Esophagus muscularis mucosa (tissue), 4 donors: ENCODE results near the gene PSENEN.

ENCODE experiments used
- CTCF ChIP-seq, 3 experiments: fragments of 200-600 bp in 2 of 3; fragments of 450-650 bp in 1 of 3; sonication (generic) in 2 of 3; IDR thresholded peaks; one replicate each; pipeline ENCODE4 v1.5.1; 2017 to 2019; ENCODE audit warnings: antibody characterized with exemption in 3 of 3, mild to moderate bottlenecking in 2 of 3, moderate library complexity in 1 of 3
- EP300 ChIP-seq: sonication (generic); formaldehyde crosslinking; IDR thresholded peaks from one replicate; pipeline ENCODE4 v1.6.1; 2017; ENCODE audit warnings: antibody characterized with exemption
- POLR2A ChIP-seq: fragments of 450-650 bp; IDR thresholded peaks from one replicate; pipeline ENCODE4 v1.6.1; 2017; ENCODE audit warnings: antibody characterized with exemption, moderate library complexity, mild to moderate bottlenecking, low read depth
- POLR2AphosphoS5 ChIP-seq, 2 donors: sonication (generic); formaldehyde crosslinking; IDR thresholded peaks; one replicate each; pipeline ENCODE4 v1.6.1; 2017; ENCODE audit warnings: antibody characterized with exemption in 2 of 2

GRCh38 chr19:35704218-35704617 lies 41.2 kb upstream of the PSENEN start, which contains the start of gene ZBTB32:
- TF ChIP-seq POLR2A (no peak), CTCF (IDR thresholded peaks at IDR 0.05) (no peak), EP300 (no peak), POLR2AphosphoS5 (IDR thresholded peaks at IDR 0.05) (no peak)
